HepG2 (cell line): ENCODE results near the gene SHISA5. TPM values are rescaled to one million over a fixed set of nuclear protein-coding genes. Genes with fewer than 3 reads are reported as not detected.

ENCODE experiments used
- CREB1 ChIP-seq, 2 experiments: fragments of 450-650 bp in 1 of 2; IDR thresholded peaks; 2 replicates each; pipeline ENCODE4 v1.6.1; 2016 to 2017; ENCODE audit warnings: control low read depth in 1 of 2, mild to moderate bottlenecking in 1 of 2, missing compliant biosample characterization in 1 of 2, missing genetic modification characterization in 1 of 2
- EED ChIP-seq: sonication (generic); formaldehyde crosslinking; IDR thresholded peaks from 2 replicates; pipeline ENCODE4 v1.5.0; 2020; ENCODE audit warnings: mild to moderate bottlenecking, missing genetic modification reagents
- KAT8 ChIP-seq: IDR thresholded peaks from 2 replicates; pipeline ENCODE4 v1.6.1; 2016; ENCODE audit warnings: missing genetic modification reagents, missing compliant biosample characterization
- KLF13 ChIP-seq: sonication (generic); formaldehyde crosslinking; IDR thresholded peaks from 2 replicates; pipeline ENCODE4 v1.4.0; 2020; ENCODE audit warnings: mild to moderate bottlenecking, missing genetic modification reagents
- NR2F6 ChIP-seq, 2 experiments: IDR thresholded peaks; 2 replicates each; pipeline ENCODE4 v1.6.1; 2016; ENCODE audit warnings: antibody characterized with exemption in 1 of 2, mild to moderate bottlenecking in 1 of 2
- PATZ1 ChIP-seq: sonication (generic); formaldehyde crosslinking; IDR thresholded peaks from 2 replicates; pipeline ENCODE4 v1.4.0; 2020; ENCODE audit warnings: missing genetic modification reagents
- POLR2A ChIP-seq, 2 experiments: IDR thresholded peaks; 2 replicates each; pipeline ENCODE4 v1.6.1; 2011; ENCODE audit warnings: low read depth in 2 of 2, low read length in 2 of 2, mild to moderate bottlenecking in 1 of 2, moderate library complexity in 1 of 2; ENCODE audit not compliant: insufficient read depth in 1 of 2
- RERE ChIP-seq: IDR thresholded peaks from 2 replicates; pipeline ENCODE4 v1.6.1; 2016; ENCODE audit warnings: low read depth, missing genetic modification reagents, missing compliant biosample characterization
- ZBTB7B ChIP-seq: sonication (generic); formaldehyde crosslinking; IDR thresholded peaks from 2 replicates; pipeline ENCODE4 v1.4.0; 2020; ENCODE audit warnings: missing genetic modification reagents
- ZNF12 ChIP-seq: sonication (generic); formaldehyde crosslinking; IDR thresholded peaks from 2 replicates; pipeline ENCODE4 v1.5.0; 2020; ENCODE audit warnings: missing genetic modification reagents
- ZNF275 ChIP-seq: sonication (generic); formaldehyde crosslinking; IDR thresholded peaks from 2 replicates; pipeline ENCODE4 v1.8.0; 2022; ENCODE audit warnings: missing genetic modification reagents, mild to moderate bottlenecking, inconsistent platforms, borderline replicate concordance
- ZNF281 ChIP-seq: sonication (generic); formaldehyde crosslinking; IDR thresholded peaks from 2 replicates; pipeline ENCODE4 v1.4.0; 2020; ENCODE audit warnings: missing genetic modification reagents, borderline replicate concordance
- ZNF746 ChIP-seq: sonication (generic); formaldehyde crosslinking; IDR thresholded peaks from 2 replicates; pipeline ENCODE4 v1.8.0; 2022; ENCODE audit warnings: mild to moderate bottlenecking, missing genetic modification reagents
- ZNF800 ChIP-seq: sonication (generic); formaldehyde crosslinking; IDR thresholded peaks from 2 replicates; pipeline ENCODE4 v1.4.0; 2020; ENCODE audit warnings: missing genetic modification reagents
- ZSCAN31 ChIP-seq: sonication (generic); formaldehyde crosslinking; IDR thresholded peaks from 2 replicates; pipeline ENCODE4 v1.5.0; 2020; ENCODE audit warnings: low read depth, mild to moderate bottlenecking, missing genetic modification reagents
- polyA plus RNA-seq, 8 experiments: library from polyadenylated mRNA; depleted of rRNA in 3 of 8; stranded (reverse) in 7 of 8; unstranded in 1 of 8; fragments of >200 nt; fragmentation: Illumina TruSeq in 4 of 8; extraction: Trizol in 4 of 8; gene quantifications; 2 replicates each; pipeline versions ENCODE4 v1.2.1 to v1.2.3, GENCODE V29; 2011 to 2016; ENCODE audit warnings: low read depth in 4 of 8, missing spikeins in 1 of 8, mixed read lengths in 1 of 8; ENCODE audit not compliant: insufficient read depth in 1 of 8
- total RNA-seq, 5 experiments: library from RNA; depleted of rRNA; stranded (reverse); fragments of >200 nt; fragmentation: Illumina TruSeq; extraction: Trizol; gene quantifications; 2 replicates each; pipeline ENCODE4 v1.2.3, GENCODE V29; 2016; ENCODE audit warnings: low read depth in 1 of 5

Gene SHISA5
- total and polyA plus RNA-seq, 2 of the 13 experiments (the other 11 are each of a cell fraction or from before 2014, with no cell fraction given) = 75.8 to 91.4 TPM

GRCh38 chr3:48425281-48425812, 78.6 kb downstream of the SHISA5 start (continued):
- TF ChIP-seq RERE (CRISPR knock-in tag) = no peak
- TF ChIP-seq ZNF746 = no peak
- peak; percentile 49; the same call in 1 of the 2 replicates for TF ChIP-seq PATZ1 (CRISPR knock-in tag)
- no peak for TF ChIP-seq NR2F6 (IDR thresholded peaks at IDR 0.05)
- no peak for TF ChIP-seq NR2F6 (CRISPR knock-in tag; IDR thresholded peaks at IDR 0.05)
- no peak for TF ChIP-seq CREB1 (IDR thresholded peaks at IDR 0.05)
- TF ChIP-seq CREB1 (CRISPR knock-in tag; IDR thresholded peaks at IDR 0.05) = no peak
- no peak for TF ChIP-seq EED
- no peak for TF ChIP-seq KAT8 (CRISPR knock-in tag)
- no peak for TF ChIP-seq KLF13 (CRISPR knock-in tag)
- peak in 1 of 2 experiments; percentile 21; a peak in 1 of 4 replicates for TF ChIP-seq POLR2A (IDR thresholded peaks at IDR 0.05; ENCODE audit: insufficient read depth in 1 of 2, low read depth in 2 of 2, low read length in 2 of 2)
- TF ChIP-seq ZBTB7B = no peak
- TF ChIP-seq ZNF12 (CRISPR knock-in tag) = no peak
- TF ChIP-seq ZNF275 = no peak
- no peak for TF ChIP-seq ZNF800 (CRISPR knock-in tag)
- no peak for TF ChIP-seq ZSCAN31
- TF ChIP-seq ZNF281 = no peak
